HEK293 (cell line): Measurements from ENCODE around the gene IBA57.

Experiments used
- CTCF ChIA-PET: fragments of 350-600 bp; formaldehyde crosslinking; extraction: SDS; loops from one replicate; lab custom pipeline; 2021; ENCODE audit warnings: antibody characterized with exemption; lab: Yijun Ruan, JAX
- POLR2A ChIA-PET: fragments of 300-600 bp; formaldehyde crosslinking; extraction: SDS; loops from one replicate; lab custom pipeline; 2020; ENCODE audit warnings: antibody characterized with exemption, inconsistent platforms; lab: Yijun Ruan, JAX
- H3K27ac ChIP-seq: fragments of 200-500 bp; sonication (Bioruptor generic); 2 replicates; pipeline ENCODE4 v1.5.1; 2014; ENCODE audit warnings: low read depth, low read length, control low read depth, inconsistent platforms; ENCODE audit errors: extremely low read depth
- H3K36me3 ChIP-seq, 2 experiments: fragments of 200-500 bp in 1 of 2; sonication (Bioruptor generic) in 1 of 2; 1 replicate in 1 of 2; 2 replicates in 1 of 2; pipeline ENCODE4 v1.5.1; 2014 to 2017; ENCODE audit warnings: inconsistent platforms in 2 of 2, low read length in 2 of 2; ENCODE audit not compliant: control insufficient read depth in 2 of 2, insufficient read depth in 1 of 2
- H3K4me1 ChIP-seq: fragments of 200-500 bp; sonication (Bioruptor generic); 2 replicates; pipeline ENCODE4 v1.5.1; 2014; ENCODE audit warnings: mild to moderate bottlenecking, low read length, inconsistent platforms; ENCODE audit not compliant: control insufficient read depth, insufficient read depth
- H3K4me3 ChIP-seq: 2 replicates; pipeline ENCODE4 v1.5.1; 2011; ENCODE audit warnings: low read depth, mild to moderate bottlenecking, control low read depth, low read length, moderate library complexity
- H3K9me3 ChIP-seq: fragments of 200-500 bp; sonication (Bioruptor generic); 2 replicates; pipeline ENCODE4 v1.5.1; 2014; ENCODE audit warnings: low read depth, low read length, inconsistent platforms; ENCODE audit not compliant: control insufficient read depth, insufficient read depth
- GLIS1 ChIP-seq: fragments of 450-650 bp; formaldehyde crosslinking; IDR thresholded peaks from 2 replicates; pipeline ENCODE4 v1.5.1; 2016; ENCODE audit warnings: missing biosample characterization, missing genetic modification characterization
- GLIS2 ChIP-seq: fragments of 450-650 bp; formaldehyde crosslinking; IDR thresholded peaks from 2 replicates; pipeline ENCODE4 v1.5.1; 2016; ENCODE audit warnings: missing biosample characterization, missing genetic modification characterization
- KLF1 ChIP-seq: fragments of 450-650 bp; formaldehyde crosslinking; IDR thresholded peaks from 2 replicates; pipeline ENCODE4 v1.5.1; 2016; ENCODE audit warnings: missing biosample characterization, missing genetic modification characterization
- KLF16 ChIP-seq: fragments of 450-650 bp; formaldehyde crosslinking; IDR thresholded peaks from 2 replicates; pipeline ENCODE4 v1.5.1; 2017; ENCODE audit warnings: missing biosample characterization, missing genetic modification characterization
- PRDM1 ChIP-seq: fragments of 450-650 bp; formaldehyde crosslinking; IDR thresholded peaks from 2 replicates; pipeline ENCODE4; 2016; ENCODE audit warnings: missing biosample characterization, missing genetic modification characterization
- REPIN1 ChIP-seq: fragments of 450-650 bp; formaldehyde crosslinking; IDR thresholded peaks from 2 replicates; pipeline ENCODE4 v1.5.1; 2017; ENCODE audit warnings: missing biosample characterization, missing genetic modification characterization, low read depth
- SALL2 ChIP-seq: fragments of 450-650 bp; formaldehyde crosslinking; IDR thresholded peaks from 2 replicates; pipeline ENCODE4 v1.5.0; 2017; ENCODE audit warnings: missing biosample characterization, mild to moderate bottlenecking, missing genetic modification characterization, borderline replicate concordance
- ZBTB20 ChIP-seq: fragments of 450-650 bp; formaldehyde crosslinking; IDR thresholded peaks from 2 replicates; pipeline ENCODE4 v1.5.1; 2016; ENCODE audit warnings: missing biosample characterization, missing genetic modification characterization
- ZBTB7A ChIP-seq: fragments of 450-650 bp; formaldehyde crosslinking; IDR thresholded peaks from 2 replicates; pipeline ENCODE4 v1.5.1; 2016; ENCODE audit warnings: low read depth, missing biosample characterization, missing genetic modification characterization
- ZBTB8A ChIP-seq: fragments of 450-650 bp; formaldehyde crosslinking; IDR thresholded peaks from 2 replicates; pipeline ENCODE4 v1.5.1; 2016; ENCODE audit warnings: missing biosample characterization, missing genetic modification characterization
- ZFP41 ChIP-seq: fragments of 450-650 bp; formaldehyde crosslinking; IDR thresholded peaks from 2 replicates; pipeline ENCODE4 v1.5.1; 2016; ENCODE audit warnings: missing biosample characterization, missing genetic modification characterization, borderline replicate concordance
- ZIC2 ChIP-seq: fragments of 450-650 bp; formaldehyde crosslinking; IDR thresholded peaks from 2 replicates; pipeline ENCODE4 v1.5.1; 2016; ENCODE audit warnings: missing biosample characterization, missing genetic modification characterization
- ZNF416 ChIP-seq: fragments of 450-650 bp; formaldehyde crosslinking; IDR thresholded peaks from 2 replicates; pipeline ENCODE4 v1.5.1; 2016; ENCODE audit warnings: missing biosample characterization, missing genetic modification characterization
- ZNF433 ChIP-seq: fragments of 450-650 bp; formaldehyde crosslinking; IDR thresholded peaks from 2 replicates; pipeline ENCODE4 v1.5.1; 2016; ENCODE audit warnings: missing biosample characterization, missing genetic modification characterization, low read depth
- ZNF449 ChIP-seq: fragments of 450-650 bp; formaldehyde crosslinking; IDR thresholded peaks from 2 replicates; pipeline ENCODE4 v1.5.1; 2017; ENCODE audit warnings: missing biosample characterization, mild to moderate bottlenecking, missing genetic modification characterization, moderate library complexity
- ZNF48 ChIP-seq: fragments of 450-650 bp; formaldehyde crosslinking; IDR thresholded peaks from 2 replicates; pipeline ENCODE4 v1.5.1; 2016; ENCODE audit warnings: missing biosample characterization, missing genetic modification characterization
- ZNF501 ChIP-seq: fragments of 450-650 bp; formaldehyde crosslinking; IDR thresholded peaks from 2 replicates; pipeline ENCODE4 v1.5.1; 2016; ENCODE audit warnings: missing biosample characterization, missing genetic modification characterization
- ZNF521 ChIP-seq: fragments of 450-650 bp; formaldehyde crosslinking; IDR thresholded peaks from 2 replicates; pipeline ENCODE4 v1.5.1; 2017; ENCODE audit warnings: missing biosample characterization, mild to moderate bottlenecking, missing genetic modification characterization
- ZNF571 ChIP-seq: fragments of 450-650 bp; formaldehyde crosslinking; IDR thresholded peaks from 2 replicates; pipeline ENCODE4 v1.5.0; 2017; ENCODE audit warnings: missing biosample characterization, missing genetic modification characterization
- ZNF585B ChIP-seq: fragments of 450-650 bp; formaldehyde crosslinking; IDR thresholded peaks from 2 replicates; pipeline ENCODE4 v1.5.1; 2016; ENCODE audit warnings: missing biosample characterization, missing genetic modification characterization
- ZNF623 ChIP-seq: fragments of 450-650 bp; formaldehyde crosslinking; IDR thresholded peaks from 2 replicates; pipeline ENCODE4 v1.5.1; 2016; ENCODE audit warnings: missing biosample characterization, missing genetic modification characterization
- ZNF645 ChIP-seq: fragments of 450-650 bp; formaldehyde crosslinking; IDR thresholded peaks from 2 replicates; pipeline ENCODE4; 2016; ENCODE audit warnings: missing biosample characterization, missing genetic modification characterization
- TF ChIP-seq, protein P1 (sequence below): fragments of 450-650 bp; formaldehyde crosslinking; IDR thresholded peaks from 2 replicates; pipeline ENCODE4 v1.5.1; 2016; ENCODE audit warnings: missing biosample characterization, missing genetic modification characterization
- TF ChIP-seq, protein P2 (sequence below): fragments of 450-650 bp; formaldehyde crosslinking; IDR thresholded peaks from 2 replicates; pipeline ENCODE4 v1.5.1; 2016; ENCODE audit warnings: missing biosample characterization, missing genetic modification characterization
- TF ChIP-seq, protein P3 (sequence below): fragments of 450-650 bp; formaldehyde crosslinking; IDR thresholded peaks from 2 replicates; pipeline ENCODE4 v1.5.1; 2016; ENCODE audit warnings: missing biosample characterization, missing genetic modification characterization

Gene IBA57

DNA sequence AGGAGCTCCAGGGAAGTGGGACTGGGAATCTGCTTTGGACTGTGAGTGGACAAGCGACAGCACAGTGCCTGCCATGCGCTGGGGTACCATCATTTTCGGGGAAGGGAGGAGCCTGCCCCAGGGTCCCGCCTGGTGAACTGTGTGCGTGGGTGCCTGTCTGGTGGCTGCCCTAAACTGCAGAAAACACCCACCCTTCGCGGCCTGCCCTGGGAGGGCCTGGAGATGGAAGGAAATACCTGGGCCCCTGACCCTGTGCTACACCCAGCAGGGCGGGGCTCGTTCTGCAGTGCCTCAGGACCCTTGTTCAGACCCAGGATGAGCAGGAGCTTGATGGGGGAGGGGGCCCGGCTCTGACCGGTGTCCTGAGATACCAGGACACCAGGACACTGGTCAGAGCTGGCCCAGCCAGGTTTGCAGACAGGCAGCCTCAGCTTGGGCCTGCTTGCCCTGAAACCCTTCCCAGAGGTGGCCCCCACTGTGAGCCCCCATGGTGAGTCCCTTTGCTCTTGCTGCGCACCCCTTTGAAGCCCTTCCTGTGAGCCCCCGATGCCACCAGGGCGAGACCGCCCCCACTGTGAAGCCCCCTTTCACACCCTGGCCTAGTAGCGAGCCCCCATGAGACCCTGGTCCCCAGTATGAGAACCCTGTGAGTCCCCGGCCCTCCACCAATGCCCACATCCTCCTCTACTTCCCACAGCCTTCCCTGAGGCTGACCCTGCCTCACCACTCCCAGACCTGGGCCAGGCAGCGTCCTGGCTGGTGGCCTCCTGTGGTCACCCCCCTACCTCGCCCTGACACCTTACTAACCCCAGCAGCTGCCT is 13.3 kb upstream of the IBA57 start:
- POLR2A ChIA-PET, result interaction anchor here (1.8 to 9.6 kb wide), 2 partner anchors 12 kb away, joined by 8 to 82 read pairs; partner anchors contain the start of genes GUK1 and IBA57
- no peak overlapping the region for H3K4me3 ChIP-seq
- H3K4me1 ChIP-seq, result peaks cover 3% of the 10 kb centered on the region; the same call in 1 of the 2 replicates
- CTCF ChIA-PET, result interaction anchor here (0.6 to 2.7 kb wide), 5 partner anchors 13 to 153 kb away, joined by 3 to 14 read pairs (median 10); partner anchors contain the start of gene IBA57
- TF ChIP-seq ZNF585B (tag by site-specific recombination), result no peak
- peak; percentile 64 for TF ChIP-seq GLIS2
- TF ChIP-seq ZIC2 (tag by site-specific recombination), result peak; percentile 58
- no peak for TF ChIP-seq ZFP41
- no peak for TF ChIP-seq ZNF48 (tag by site-specific recombination)
- peak; percentile 53 for TF ChIP-seq KLF1 (tag by site-specific recombination)
- TF ChIP-seq GLIS1, result peak; percentile 30
- TF ChIP-seq ZNF449 (tag by site-specific recombination), result no peak
- TF ChIP-seq ZBTB20 (tag by site-specific recombination), result peak; percentile 30; the same call in 1 of the 2 replicates
- TF ChIP-seq ZNF433, result no peak
- TF ChIP-seq, protein P1, sequence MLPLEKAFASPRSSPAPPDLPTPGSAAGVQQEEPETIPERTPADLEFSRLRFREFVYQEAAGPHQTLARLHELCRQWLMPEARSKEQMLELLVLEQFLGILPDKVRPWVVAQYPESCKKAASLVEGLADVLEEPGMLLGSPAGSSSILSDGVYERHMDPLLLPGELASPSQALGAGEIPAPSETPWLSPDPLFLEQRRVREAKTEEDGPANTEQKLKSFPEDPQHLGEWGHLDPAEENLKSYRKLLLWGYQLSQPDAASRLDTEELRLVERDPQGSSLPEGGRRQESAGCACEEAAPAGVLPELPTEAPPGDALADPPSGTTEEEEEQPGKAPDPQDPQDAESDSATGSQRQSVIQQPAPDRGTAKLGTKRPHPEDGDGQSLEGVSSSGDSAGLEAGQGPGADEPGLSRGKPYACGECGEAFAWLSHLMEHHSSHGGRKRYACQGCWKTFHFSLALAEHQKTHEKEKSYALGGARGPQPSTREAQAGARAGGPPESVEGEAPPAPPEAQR, result no peak
- TF ChIP-seq REPIN1 (tag by site-specific recombination), result no peak
- TF ChIP-seq, all 188 proteins: peak for 5
- Histone ChIP-seq H3K9me3 (no peaks in the 10 kb centered on the region), H3K36me3 (peaks cover 0 to 17% of the 10 kb centered on the region in 2 experiments; a peak in 1 of 3 replicates), H3K27ac (no peak overlapping the region)

DNA sequence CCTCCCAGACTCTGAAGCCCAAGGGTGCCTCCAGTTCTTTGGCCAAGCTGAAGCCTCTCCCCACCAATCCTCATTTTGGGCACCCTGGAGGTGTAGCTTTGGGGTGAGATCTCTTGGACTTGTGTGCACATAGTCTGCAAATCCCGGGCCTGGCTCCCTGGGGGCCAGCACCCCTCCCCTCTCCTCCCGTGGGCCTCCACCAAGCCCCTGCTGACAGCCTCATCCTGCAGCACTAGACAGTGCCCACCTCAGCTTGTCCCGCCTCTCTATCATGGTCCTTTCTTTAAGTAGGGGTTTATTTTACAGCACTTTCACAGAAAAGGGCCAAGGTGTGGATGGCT is 12.7 kb upstream of the IBA57 start:
- peaks cover 3% of the 10 kb centered on the region; the same call in 1 of the 2 replicates for H3K4me1 ChIP-seq
- H3K4me3 ChIP-seq, result no peak overlapping the region
- ChIA-PET POLR2A (interaction anchor here (9.6 kb wide), 1 partner anchor 11 kb away, joined by 82 read pairs; the partner anchor contains the start of gene IBA57), CTCF (interaction anchor here (0.6 to 2.7 kb wide), 4 partner anchors 12 to 69 kb away, joined by 3 to 14 read pairs (median 10); partner anchors contain the start of gene IBA57)
- H3K36me3 ChIP-seq, result peaks cover 0 to 12% of the 10 kb centered on the region in 2 experiments; a peak in 1 of 3 replicates
- H3K27ac ChIP-seq, result no peak overlapping the region
- H3K9me3 ChIP-seq, result no peaks in the 10 kb centered on the region
- TF ChIP-seq, protein P2, sequence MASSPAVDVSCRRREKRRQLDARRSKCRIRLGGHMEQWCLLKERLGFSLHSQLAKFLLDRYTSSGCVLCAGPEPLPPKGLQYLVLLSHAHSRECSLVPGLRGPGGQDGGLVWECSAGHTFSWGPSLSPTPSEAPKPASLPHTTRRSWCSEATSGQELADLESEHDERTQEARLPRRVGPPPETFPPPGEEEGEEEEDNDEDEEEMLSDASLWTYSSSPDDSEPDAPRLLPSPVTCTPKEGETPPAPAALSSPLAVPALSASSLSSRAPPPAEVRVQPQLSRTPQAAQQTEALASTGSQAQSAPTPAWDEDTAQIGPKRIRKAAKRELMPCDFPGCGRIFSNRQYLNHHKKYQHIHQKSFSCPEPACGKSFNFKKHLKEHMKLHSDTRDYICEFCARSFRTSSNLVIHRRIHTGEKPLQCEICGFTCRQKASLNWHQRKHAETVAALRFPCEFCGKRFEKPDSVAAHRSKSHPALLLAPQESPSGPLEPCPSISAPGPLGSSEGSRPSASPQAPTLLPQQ (tag by site-specific recombination), result no peak
- TF ChIP-seq, protein P3, sequence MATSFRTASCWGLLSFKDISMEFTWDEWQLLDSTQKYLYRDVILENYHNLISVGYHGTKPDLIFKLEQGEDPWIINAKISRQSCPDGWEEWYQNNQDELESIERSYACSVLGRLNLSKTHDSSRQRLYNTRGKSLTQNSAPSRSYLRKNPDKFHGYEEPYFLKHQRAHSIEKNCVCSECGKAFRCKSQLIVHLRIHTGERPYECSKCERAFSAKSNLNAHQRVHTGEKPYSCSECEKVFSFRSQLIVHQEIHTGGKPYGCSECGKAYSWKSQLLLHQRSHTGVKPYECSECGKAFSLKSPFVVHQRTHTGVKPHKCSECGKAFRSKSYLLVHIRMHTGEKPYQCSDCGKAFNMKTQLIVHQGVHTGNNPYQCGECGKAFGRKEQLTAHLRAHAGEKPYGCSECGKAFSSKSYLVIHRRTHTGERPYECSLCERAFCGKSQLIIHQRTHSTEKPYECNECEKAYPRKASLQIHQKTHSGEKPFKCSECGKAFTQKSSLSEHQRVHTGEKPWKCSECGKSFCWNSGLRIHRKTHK (tag by site-specific recombination), result no peak
- TF ChIP-seq SALL2 (tag by site-specific recombination) (no peak), KLF16 (tag by site-specific recombination) (no peak), ZNF521 (no peak), ZNF645 (tag by site-specific recombination) (no peak), ZBTB7A (tag by site-specific recombination) (no peak), ZNF501 (tag by site-specific recombination) (no peak), ZBTB8A (no peak), ZNF571 (tag by site-specific recombination) (no peak), ZNF623 (no peak), PRDM1 (no peak), ZNF416 (no peak)
